ENCODE results near the gene CFAP46. TPM values are rescaled to one million over a fixed set of nuclear protein-coding genes. Genes with fewer than 3 reads are reported as not detected.

CFAP46 gene
- total and polyA plus RNA-seq, 2 experiments from 2014 or later, result 2.2 to 2.4 TPM

DNA sequence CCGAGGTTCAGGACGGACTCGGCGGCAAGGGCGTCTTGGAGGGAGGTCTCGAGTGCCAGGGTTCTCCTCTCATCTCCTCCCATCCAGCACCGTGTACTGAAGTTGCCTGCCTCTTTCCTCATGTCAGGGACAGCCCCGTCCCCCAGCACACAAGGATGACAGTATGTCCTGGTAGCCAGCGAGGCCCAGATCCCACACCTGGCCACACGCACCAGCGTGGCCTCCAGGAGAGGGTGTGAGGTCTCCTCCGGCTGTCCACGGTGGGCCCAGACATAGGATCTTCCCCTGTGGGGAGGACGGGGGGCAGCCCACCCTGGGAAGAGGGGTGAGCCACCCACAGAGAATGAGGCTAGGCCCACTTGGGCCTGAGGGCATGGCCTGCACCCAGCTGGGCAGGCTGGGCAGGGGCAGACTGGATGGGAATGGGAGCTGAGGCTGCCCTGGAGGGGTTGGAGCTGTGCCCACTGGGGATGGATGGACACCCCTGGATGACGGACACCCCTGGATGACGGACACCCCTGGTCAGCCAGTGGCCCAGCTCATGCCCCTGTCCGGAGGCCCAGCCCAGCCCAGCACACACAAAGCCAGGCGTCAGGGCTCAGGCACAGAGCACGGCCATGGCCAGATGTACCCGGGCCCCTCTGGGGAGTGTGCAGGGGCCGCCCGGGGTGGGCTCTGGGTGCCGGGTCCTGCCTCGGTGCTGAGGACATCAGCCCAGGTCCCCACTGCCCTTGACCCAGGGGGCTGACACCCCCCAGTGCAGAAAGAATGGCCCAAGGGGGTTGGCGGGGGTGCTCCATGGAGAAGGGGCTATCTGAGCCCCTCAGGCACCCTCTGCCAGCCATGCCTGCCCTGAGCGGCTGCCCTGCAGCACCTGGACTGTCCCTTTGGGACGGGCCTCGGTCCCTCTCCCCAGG, 30.9 kb upstream of the CFAP46 start:
- H3K4me1 ChIP-seq (ENCODE audit: insufficient read depth), result no peaks in the 10 kb centered on the region
- no peak for DNase-seq (ENCODE audit: low spot score)
- TF ChIP-seq, protein P1, sequence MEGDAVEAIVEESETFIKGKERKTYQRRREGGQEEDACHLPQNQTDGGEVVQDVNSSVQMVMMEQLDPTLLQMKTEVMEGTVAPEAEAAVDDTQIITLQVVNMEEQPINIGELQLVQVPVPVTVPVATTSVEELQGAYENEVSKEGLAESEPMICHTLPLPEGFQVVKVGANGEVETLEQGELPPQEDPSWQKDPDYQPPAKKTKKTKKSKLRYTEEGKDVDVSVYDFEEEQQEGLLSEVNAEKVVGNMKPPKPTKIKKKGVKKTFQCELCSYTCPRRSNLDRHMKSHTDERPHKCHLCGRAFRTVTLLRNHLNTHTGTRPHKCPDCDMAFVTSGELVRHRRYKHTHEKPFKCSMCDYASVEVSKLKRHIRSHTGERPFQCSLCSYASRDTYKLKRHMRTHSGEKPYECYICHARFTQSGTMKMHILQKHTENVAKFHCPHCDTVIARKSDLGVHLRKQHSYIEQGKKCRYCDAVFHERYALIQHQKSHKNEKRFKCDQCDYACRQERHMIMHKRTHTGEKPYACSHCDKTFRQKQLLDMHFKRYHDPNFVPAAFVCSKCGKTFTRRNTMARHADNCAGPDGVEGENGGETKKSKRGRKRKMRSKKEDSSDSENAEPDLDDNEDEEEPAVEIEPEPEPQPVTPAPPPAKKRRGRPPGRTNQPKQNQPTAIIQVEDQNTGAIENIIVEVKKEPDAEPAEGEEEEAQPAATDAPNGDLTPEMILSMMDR (IDR thresholded peaks at IDR 0.05; ENCODE audit: poor library complexity), result no peak
- TF ChIP-seq EZH2 (IDR thresholded peaks at IDR 0.05; ENCODE audit: borderline replicate concordance) (no peak), EZH2phosphoT487 (IDR thresholded peaks at IDR 0.05; ENCODE audit: low read depth, severe bottlenecking, unreplicated experiment) (no peak)
- no peaks in the 10 kb centered on the region for H3K79me2 ChIP-seq
- H3K27ac ChIP-seq, result no peak overlapping the region
- 93% methylated on average over 21 of the region's 28 CpGs for WGBS (ENCODE audit: low lambda C conversion rate, missing lambda C conversion rate)
- H3K9me3 ChIP-seq (ENCODE audit: low read depth), result peaks cover 4% of the 10 kb centered on the region
- H3K27me3 ChIP-seq, result peaks cover 3% of the 10 kb centered on the region
- no peak overlapping the region for H3K4me2 ChIP-seq
- no peaks in the 10 kb centered on the region for H3K9me2 ChIP-seq (replicated peaks; ENCODE audit: insufficient read depth)
- H3K36me3 ChIP-seq (replicated peaks; ENCODE audit: insufficient read depth, low read depth), result no peaks in the 10 kb centered on the region
- H2AFZ ChIP-seq, result no peak overlapping the region
- no peaks in the 10 kb centered on the region for H4K20me1 ChIP-seq (ENCODE audit: insufficient read depth, poor library complexity, severe bottlenecking)
- no peak overlapping the region for H3K4me3 ChIP-seq

DNA sequence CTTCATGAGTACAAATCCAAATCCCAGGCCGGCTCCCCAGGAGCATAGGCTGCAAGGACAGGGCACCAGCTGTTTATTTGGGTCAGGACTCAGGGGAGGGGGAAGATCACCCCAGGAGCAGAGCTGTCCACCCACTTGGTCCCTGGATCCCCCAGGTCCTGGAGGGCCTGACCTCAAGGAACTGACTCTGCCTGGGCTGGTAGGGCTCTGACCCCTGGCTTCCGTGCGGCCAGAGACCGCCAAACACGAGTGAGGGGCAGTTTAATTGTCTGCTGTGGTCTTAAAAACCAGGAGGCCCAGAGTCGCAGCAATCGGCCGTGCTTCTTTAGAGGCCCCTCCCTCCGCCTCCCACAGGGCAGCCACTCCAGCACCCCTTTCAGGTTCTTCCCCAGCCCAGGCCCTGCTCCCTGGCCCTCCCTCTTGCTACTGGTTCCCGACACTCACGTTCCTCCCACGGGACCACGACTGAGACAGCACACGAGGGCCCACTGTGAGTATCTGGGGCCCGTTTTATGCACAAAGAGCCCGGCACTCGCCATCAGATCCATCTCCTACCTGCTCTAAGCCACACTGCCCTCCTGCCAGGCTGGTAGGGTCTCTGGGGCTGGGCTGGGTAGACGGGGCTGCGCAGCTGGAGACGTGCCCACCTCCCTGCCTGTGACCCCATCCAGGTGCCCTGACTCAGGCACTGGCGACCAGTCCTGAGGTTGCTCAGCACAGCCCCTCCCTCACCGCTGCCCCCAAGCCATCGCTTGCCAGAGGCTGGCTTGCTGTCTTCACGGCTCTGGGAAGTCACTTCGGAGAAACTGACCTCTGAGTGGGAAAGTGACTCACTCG, 30.0 kb upstream of the CFAP46 start:
- Histone ChIP-seq H3K9me3 (ENCODE audit: low read depth) (peaks cover 4% of the 10 kb centered on the region), H3K36me3 (replicated peaks; ENCODE audit: insufficient read depth, low read depth) (no peaks in the 10 kb centered on the region), H3K9me2 (replicated peaks; ENCODE audit: insufficient read depth) (no peaks in the 10 kb centered on the region), H3K79me2 (no peaks in the 10 kb centered on the region), H4K20me1 (ENCODE audit: insufficient read depth, poor library complexity, severe bottlenecking) (no peaks in the 10 kb centered on the region), H3K27me3 (peaks cover 3% of the 10 kb centered on the region), H3K27ac (no peak overlapping the region), H3K4me1 (ENCODE audit: insufficient read depth) (no peaks in the 10 kb centered on the region), H2AFZ (no peak overlapping the region), H3K4me3 (no peak overlapping the region), H3K4me2 (no peak overlapping the region)
- no peak for DNase-seq (ENCODE audit: low spot score)
- no peak for TF ChIP-seq EZH2 (IDR thresholded peaks at IDR 0.05; ENCODE audit: borderline replicate concordance)
- TF ChIP-seq, protein P1 (IDR thresholded peaks at IDR 0.05; ENCODE audit: poor library complexity), result no peak
- TF ChIP-seq EZH2phosphoT487 (IDR thresholded peaks at IDR 0.05; ENCODE audit: low read depth, severe bottlenecking, unreplicated experiment), result no peak
- 86% methylated on average over 22 of the region's 26 CpGs for WGBS (ENCODE audit: low lambda C conversion rate, missing lambda C conversion rate)

DNA sequence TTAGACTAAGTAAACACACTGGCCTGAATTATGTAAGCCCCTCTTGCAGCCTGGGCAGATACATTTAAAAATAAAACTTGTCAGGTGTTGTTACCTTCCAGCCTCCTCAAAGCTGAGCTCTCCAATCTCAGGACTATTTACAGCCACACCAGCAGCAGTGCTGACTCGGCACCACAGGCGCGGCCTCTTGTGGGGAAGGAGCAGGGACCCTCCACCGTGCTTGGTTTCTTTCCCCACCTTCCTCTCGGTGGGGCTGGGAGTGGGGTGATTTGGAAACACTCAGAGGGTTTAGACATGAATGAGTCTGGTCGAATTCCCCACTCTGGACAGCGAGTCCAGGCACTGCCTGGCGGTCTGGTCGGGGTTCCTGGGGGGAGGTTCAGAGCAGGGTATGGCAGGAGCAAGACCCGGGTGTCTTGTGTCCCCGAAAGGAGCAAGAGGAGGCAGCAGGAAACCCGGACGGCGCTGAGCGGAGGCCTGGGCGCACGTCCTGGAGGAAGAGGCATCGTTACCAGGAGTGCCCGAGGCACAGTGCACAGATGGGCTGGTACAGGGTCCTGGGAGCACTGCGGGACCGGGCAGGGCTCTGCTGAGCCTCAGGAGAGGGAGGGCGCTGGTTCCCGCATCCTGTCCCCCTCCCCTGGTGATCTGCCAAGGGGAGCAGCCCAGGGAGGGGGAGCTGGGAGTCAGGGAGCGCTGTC, 29.2 kb upstream of the CFAP46 start:
- TF ChIP-seq, protein P1 (IDR thresholded peaks at IDR 0.05; ENCODE audit: poor library complexity), result no peak
- TF ChIP-seq EZH2phosphoT487 (IDR thresholded peaks at IDR 0.05; ENCODE audit: low read depth, severe bottlenecking, unreplicated experiment) (no peak), EZH2 (IDR thresholded peaks at IDR 0.05; ENCODE audit: borderline replicate concordance) (no peak)
- no peaks in the 10 kb centered on the region for H3K4me1 ChIP-seq (ENCODE audit: insufficient read depth)
- no peak overlapping the region for H2AFZ ChIP-seq
- peaks cover 3% of the 10 kb centered on the region for H3K27me3 ChIP-seq
- no peak overlapping the region for H3K4me2 ChIP-seq
- H3K9me3 ChIP-seq (ENCODE audit: low read depth), result peaks cover 4% of the 10 kb centered on the region
- no peak for DNase-seq (ENCODE audit: low spot score)
- 68% methylated on average over 24 of the region's 24 CpGs for WGBS (ENCODE audit: low lambda C conversion rate, missing lambda C conversion rate)
- H3K4me3 ChIP-seq, result no peak overlapping the region
- no peak overlapping the region for H3K27ac ChIP-seq
- H3K9me2 ChIP-seq (replicated peaks; ENCODE audit: insufficient read depth), result no peaks in the 10 kb centered on the region
- H3K79me2 ChIP-seq, result no peaks in the 10 kb centered on the region
- no peaks in the 10 kb centered on the region for H3K36me3 ChIP-seq (replicated peaks; ENCODE audit: insufficient read depth, low read depth)
- H4K20me1 ChIP-seq (ENCODE audit: insufficient read depth, poor library complexity, severe bottlenecking), result no peaks in the 10 kb centered on the region

Data from hepatocyte (in vitro differentiated cells).